ENCODE results near the gene QSOX2.
A peak's percentile ranks its signal among the peaks of the same experiment; 100 is the strongest.
"Not testable (repeated sequence)": the region's sequence is repeated elsewhere in the genome, so short reads cannot be mapped to it uniquely, and the experiment has no call there.

The QSOX2 gene

DNA sequence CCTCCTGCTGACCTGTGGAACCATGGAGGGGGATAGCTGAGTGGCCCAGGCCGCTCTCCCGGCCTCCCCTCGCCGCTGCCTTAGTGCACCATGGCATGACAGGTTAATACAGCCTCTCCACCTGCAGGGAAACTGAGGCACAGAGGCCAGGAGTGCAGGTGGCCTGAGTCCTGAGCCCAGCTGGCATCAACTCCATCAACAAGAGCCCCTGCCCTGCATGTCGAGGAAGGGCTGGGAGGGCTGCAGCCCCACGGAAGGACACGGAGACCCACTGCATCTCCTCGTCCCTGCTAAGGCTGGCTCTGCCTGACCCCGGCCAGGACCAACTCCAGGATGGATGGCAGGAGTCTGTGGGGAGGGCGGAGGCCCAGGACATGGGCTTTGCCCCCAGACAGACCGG is 31.1 kb upstream of the QSOX2 start:
- Mint-ChIP-seq H3K4me1 (no peaks in the 10 kb centered on the region), H3K36me3 (no peaks in the 10 kb centered on the region), H3K4me3 (no peak overlapping the region), H3K27me3 (peaks cover 18% of the 10 kb centered on the region), H3K27ac (no peak overlapping the region), H3K9me3 (no peaks in the 10 kb centered on the region)
- no peak for DNase-seq
- CTCF ChIA-PET = no interaction called here

- CTCF ChIA-PET = no interaction called here
- no peak for DNase-seq
- no peaks in the 10 kb centered on the region for H3K4me1 Mint-ChIP-seq
- H3K9me3 Mint-ChIP-seq = no peaks in the 10 kb centered on the region
- no peak overlapping the region for H3K27ac Mint-ChIP-seq
- H3K27me3 Mint-ChIP-seq = peaks cover 16% of the 10 kb centered on the region
- no peak overlapping the region for H3K4me3 Mint-ChIP-seq
- H3K36me3 Mint-ChIP-seq = no peaks in the 10 kb centered on the region
Observed at GRCh38 chr9:136275655-136276429, 30.2 kb upstream of the QSOX2 start.

DNA sequence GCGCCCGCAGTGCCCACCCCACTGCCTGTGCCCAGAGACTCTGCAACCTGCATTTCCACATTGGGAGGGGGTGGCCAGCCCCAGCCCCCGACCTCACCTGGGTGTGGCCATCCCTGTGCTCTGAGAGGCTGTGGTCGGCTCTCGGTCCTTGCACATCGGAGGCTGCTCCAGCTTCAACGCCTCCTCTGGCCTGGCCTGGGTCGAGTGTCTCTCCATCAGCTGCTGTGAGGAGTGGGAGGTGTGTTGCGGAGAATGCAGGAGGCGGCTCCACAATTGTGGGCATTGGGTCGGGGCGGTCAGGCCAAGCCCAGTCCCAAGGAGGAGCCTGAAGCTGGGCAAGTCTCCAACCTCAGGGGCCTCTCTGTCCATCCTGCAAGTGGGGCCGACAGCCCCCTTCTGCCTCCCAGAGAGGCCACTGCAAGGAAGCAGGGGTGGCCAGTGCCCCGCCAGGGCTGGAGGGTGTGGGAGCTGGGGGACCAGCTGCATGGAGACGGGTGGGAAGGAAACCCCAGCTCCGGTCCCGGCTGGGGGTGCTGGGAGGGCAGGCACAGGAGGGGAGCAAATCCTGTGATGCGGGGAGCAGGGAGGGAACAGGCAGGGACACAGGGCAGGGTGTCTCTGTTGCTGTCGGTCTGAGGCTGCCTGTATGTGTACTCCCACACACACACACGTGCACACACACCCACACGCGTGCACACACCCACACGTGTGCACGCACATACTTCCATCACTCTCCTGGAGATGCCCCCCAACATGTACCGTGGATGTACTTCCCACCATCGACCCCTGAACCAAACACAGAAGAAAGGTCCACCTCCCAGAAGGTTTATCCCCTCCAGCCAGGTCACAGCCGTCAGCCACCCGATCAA is 29.4 kb upstream of the QSOX2 start:
- DNase-seq = no peak
- no peaks in the 10 kb centered on the region for H3K36me3 Mint-ChIP-seq
- CTCF ChIA-PET = interaction anchor here (0.9 kb wide), 1 partner anchor 9 kb away, joined by 3 read pairs; no protein-coding TSS in a partner anchor

DNA sequence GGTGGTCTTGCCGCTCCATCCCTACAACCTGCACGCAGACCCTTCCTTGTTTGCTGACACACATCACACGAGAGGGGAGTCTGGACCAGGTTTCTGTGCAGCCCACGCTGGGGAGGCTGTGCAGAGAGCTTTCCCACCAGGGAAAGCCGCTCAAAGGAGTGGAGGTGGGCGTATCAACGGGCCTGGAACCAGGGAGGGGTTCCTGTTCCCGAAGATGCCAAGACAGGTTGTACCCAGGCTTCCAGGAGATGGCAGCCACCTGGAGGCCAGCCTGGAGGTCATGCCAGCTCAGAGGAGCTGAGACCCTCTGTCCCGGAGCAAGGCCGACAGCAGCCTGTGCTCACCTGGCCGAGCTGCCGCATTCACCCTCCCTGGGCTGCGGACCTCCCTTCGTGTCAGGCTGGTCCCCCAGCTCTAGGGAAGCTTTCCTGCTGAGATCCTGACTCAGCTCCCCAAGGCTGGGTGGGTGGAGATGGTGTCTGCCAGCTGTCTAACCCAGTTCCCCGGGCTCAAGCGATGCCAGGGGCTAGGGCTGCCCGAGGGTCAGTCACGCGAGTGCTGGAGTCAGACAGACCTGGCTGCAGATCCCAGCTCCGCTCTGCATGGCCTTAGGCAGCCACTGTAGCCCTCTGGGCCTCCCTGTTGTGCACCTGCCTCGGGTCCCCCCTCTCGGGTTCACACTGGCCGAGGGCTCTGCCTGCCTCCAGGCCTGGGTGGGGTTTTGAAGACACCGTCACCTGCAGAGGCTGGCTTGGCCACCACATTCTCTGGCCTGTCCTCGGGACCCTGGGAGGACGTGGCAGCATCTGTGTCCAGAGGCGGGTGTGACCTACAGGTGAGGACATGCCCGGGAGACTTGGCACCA is 28.5 kb upstream of the QSOX2 start:
- Mint-ChIP-seq H3K36me3 (no peaks in the 10 kb centered on the region), H3K27ac (no peak overlapping the region), H3K27me3 (peaks cover 11% of the 10 kb centered on the region), H3K4me3 (no peak overlapping the region), H3K4me1 (no peaks in the 10 kb centered on the region), H3K9me3 (no peaks in the 10 kb centered on the region)
- CTCF ChIA-PET = interaction anchor here (0.9 kb wide), 1 partner anchor 9 kb away, joined by 3 read pairs; no protein-coding TSS in a partner anchor
- no peak for DNase-seq

More for the DNA sequence above, 29.4 kb upstream of the QSOX2 start:
- Mint-ChIP-seq H3K27me3 (peaks cover 15% of the 10 kb centered on the region), H3K4me1 (no peaks in the 10 kb centered on the region), H3K27ac (no peak overlapping the region), H3K4me3 (no peak overlapping the region), H3K9me3 (no peaks in the 10 kb centered on the region)

DNA sequence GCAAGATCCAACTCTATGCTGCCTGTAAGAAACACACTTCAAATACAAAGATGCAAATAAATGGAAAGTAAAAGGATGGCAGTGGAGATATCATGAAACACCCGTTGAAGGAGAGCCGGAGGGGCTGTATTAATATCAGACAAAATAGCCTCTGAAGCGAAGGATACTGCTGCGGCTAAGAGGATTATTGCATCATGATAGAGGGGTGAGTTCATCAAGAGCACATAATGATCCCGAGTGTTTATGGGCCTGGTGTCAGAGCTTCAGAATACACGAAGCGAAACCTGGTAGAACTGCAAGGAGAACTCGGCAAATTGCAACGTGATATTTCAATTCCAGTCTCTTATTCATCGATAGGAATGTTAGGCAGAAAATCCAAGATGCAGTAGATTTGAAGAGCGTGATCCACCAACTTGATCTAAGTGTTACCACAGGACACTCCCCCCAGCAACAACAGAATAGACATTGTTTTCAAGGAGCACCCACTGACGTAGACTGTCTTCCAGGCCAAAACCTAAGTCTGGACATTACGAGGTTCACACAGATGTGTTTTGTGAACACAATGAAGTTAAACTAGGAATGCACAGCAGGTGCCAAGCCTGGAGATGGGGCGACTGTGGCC is 27.7 kb upstream of the QSOX2 start:
- H3K4me3 Mint-ChIP-seq = no peak overlapping the region
- H3K9me3 Mint-ChIP-seq = no peaks in the 10 kb centered on the region

GRCh38 chr9:136270173-136270705 is 24.6 kb upstream of the QSOX2 start:
- DNase-seq = no peak
- Mint-ChIP-seq H3K27me3 (peaks cover 19% of the 10 kb centered on the region), H3K4me1 (peaks cover 10% of the 10 kb centered on the region), H3K27ac (no peak overlapping the region), H3K4me3 (no peak overlapping the region), H3K9me3 (no peaks in the 10 kb centered on the region), H3K36me3 (no peaks in the 10 kb centered on the region)
- CTCF ChIA-PET = no interaction called here

More for the DNA sequence above, 27.7 kb upstream of the QSOX2 start:
- Mint-ChIP-seq H3K27ac (no peak overlapping the region), H3K4me1 (no peaks in the 10 kb centered on the region), H3K36me3 (no peaks in the 10 kb centered on the region), H3K27me3 (peaks cover 17% of the 10 kb centered on the region)
- DNase-seq = no peak
- CTCF ChIA-PET = no interaction called here

GRCh38 chr9:136268735-136269134 is 23.1 kb upstream of the QSOX2 start:
- CTCF ChIA-PET = interaction anchor here (2.8 kb wide), 1 partner anchor 15 kb away, joined by 10 read pairs; no protein-coding TSS in a partner anchor
- H3K4me3 Mint-ChIP-seq = no peak overlapping the region
- DNase-seq = no peak
- H3K27ac Mint-ChIP-seq = no peak overlapping the region
- no peaks in the 10 kb centered on the region for H3K9me3 Mint-ChIP-seq
- peaks cover 10% of the 10 kb centered on the region for H3K4me1 Mint-ChIP-seq
- H3K36me3 Mint-ChIP-seq = no peaks in the 10 kb centered on the region
- peaks cover 24% of the 10 kb centered on the region for H3K27me3 Mint-ChIP-seq

- Mint-ChIP-seq H3K4me3 (peak overlapping the region; percentile 62), H3K27me3 (peaks cover 24% of the 10 kb centered on the region), H3K27ac (no peak overlapping the region), H3K4me1 (peaks cover 10% of the 10 kb centered on the region), H3K9me3 (no peaks in the 10 kb centered on the region), H3K36me3 (no peaks in the 10 kb centered on the region)
- no peak for DNase-seq
- CTCF ChIA-PET = interaction anchor here (1.0 to 2.8 kb wide), 2 partner anchors 15 to 35 kb away, joined by 3 to 10 read pairs; no protein-coding TSS in a partner anchor
Observed at GRCh38 chr9:136268318-136268717, 22.7 kb upstream of the QSOX2 start.

- Mint-ChIP-seq H3K36me3 (no peaks in the 10 kb centered on the region), H3K27me3 (peaks cover 24% of the 10 kb centered on the region), H3K27ac (peak overlapping the region; percentile 63), H3K4me1 (peaks cover 10% of the 10 kb centered on the region), H3K9me3 (no peaks in the 10 kb centered on the region), H3K4me3 (peak overlapping the region; percentile 62)
- CTCF ChIA-PET = interaction anchor here (0.6 to 2.8 kb wide), 7 partner anchors 16 to 99 kb away, joined by 3 to 10 read pairs (median 4); no protein-coding TSS in a partner anchor
- DNase-seq = peak; percentile 89
Observed at GRCh38 chr9:136267261-136268111, 21.9 kb upstream of the QSOX2 start.

DNA sequence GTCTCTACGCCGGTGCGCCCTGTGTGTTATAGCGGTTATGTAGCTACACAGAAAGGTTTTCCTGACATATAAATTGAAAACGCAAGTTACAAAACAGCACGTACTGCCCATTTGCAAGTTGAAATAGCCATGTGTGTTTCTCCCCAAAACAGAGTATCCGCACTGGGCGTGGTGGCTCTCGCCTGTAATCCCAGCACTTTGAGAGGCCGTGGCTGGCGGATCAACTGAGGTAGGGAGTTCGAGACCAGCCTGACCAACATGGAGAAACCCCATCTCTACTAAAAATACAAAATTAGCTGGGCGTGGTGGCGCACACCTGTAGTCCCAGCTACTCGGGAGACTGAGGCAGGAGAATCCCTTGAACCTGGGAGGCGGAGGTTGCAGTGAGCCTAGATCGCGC is 21.0 kb upstream of the QSOX2 start:
- CTCF ChIA-PET = interaction anchor here (0.6 to 2.8 kb wide), 6 partner anchors 17 to 98 kb away, joined by 3 to 10 read pairs (median 4); no protein-coding TSS in a partner anchor
- not testable (repeated sequence) for H3K27ac Mint-ChIP-seq, H3K9me3 Mint-ChIP-seq, H3K36me3 Mint-ChIP-seq, DNase-seq
- H3K4me1 Mint-ChIP-seq = peaks cover 10% of the 10 kb centered on the region
- H3K4me3 Mint-ChIP-seq = peak overlapping the region; percentile 62
- peaks cover 24% of the 10 kb centered on the region for H3K27me3 Mint-ChIP-seq

DNA sequence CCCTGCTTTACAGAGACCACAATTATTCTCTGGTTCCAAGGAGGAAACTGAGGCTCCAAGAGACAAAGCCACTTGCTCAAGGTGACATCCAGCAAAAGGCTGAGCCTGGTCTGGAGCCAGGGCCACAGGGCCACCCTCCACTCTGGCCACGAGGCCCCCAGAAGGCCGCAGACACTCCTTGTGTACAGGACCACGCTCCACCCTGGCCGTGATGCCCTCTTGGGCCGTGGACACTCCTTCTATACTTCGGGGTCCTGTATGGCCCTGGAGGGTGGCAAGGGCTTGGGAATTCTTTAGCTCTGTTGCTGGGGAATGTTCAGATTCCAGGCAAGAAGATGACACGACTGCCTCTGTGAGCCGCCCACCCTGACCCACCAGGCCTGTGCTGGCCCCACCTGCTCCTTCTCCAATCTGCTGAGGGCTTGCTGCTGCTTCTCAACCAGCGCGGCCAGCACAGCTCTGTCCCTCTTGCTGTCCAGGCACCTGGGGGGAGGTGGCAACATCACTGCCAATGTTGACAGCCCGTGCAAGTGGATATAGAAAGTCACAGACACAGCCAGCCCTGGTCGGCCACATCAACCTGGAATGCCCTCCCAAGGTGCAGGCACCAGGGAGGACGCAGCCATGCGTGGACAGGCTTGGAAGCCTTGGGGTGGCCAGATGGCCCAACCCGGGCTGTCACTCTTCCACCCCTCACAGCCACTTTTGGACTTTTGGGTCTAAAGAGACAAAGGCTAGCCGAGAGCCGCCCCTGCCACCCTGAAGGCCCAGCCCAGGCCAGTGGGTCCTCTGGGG is 20.1 kb upstream of the QSOX2 start:
- no peaks in the 10 kb centered on the region for H3K36me3 Mint-ChIP-seq
- CTCF ChIA-PET = no interaction called here
- H3K4me3 Mint-ChIP-seq = no peak overlapping the region
- no peak overlapping the region for H3K27ac Mint-ChIP-seq
- DNase-seq = no peak
- no peaks in the 10 kb centered on the region for H3K9me3 Mint-ChIP-seq
- H3K4me1 Mint-ChIP-seq = peaks cover 10% of the 10 kb centered on the region
- H3K27me3 Mint-ChIP-seq = peaks cover 24% of the 10 kb centered on the region
